Measurements from ENCODE around the gene SLC24A5. TPM values are rescaled to one million over a fixed set of nuclear protein-coding genes. Genes with fewer than 3 reads are reported as not detected.

The SLC24A5 gene
- total and polyA plus RNA-seq, 4 donors: not detected

DNA sequence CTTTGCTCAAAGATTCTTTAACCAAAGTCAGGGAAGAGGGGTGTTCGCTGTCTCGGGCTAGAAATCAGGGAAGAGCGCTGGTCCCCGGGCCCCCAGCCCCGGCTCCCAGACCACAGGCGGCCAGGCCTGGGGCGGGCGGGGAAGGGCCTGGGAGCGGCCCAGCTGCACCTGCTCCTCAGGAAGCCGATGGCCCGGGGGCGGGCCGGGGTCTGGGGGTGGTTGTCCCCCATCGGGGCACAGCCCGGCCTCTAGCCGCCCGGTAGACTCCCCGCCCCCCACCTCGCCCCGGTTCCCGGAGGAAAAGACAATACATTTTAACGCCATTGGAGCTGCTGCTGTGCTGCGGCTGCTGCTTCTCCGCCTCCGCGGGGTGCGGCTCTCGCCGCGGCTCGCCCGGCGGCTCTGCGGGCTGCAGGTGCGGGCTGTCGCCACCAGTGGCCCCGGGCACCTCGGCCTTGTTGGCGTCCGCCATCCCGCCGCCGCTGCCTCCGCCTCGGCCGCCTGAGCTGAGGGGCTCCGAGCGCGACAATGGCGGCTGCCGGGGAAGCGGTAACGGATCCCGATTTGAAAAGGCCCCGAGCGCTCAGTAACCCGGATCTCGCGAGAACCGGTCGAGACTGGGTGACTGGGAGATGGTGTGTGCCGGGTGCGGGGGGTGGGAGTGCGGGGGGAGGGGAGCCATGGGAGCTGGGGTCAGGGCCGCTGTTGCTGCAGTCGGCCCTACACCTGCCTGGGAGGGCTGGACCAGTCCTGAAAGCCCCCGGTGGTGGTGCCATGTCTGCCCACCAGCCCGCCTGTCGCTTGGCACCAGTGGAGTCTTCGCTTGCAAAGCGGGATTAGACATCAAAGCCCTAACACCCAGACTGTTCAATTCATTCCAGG lies 57.2 kb downstream of the SLC24A5 start, which contains the start of gene MYEF2 (continued):
- TF ChIP-seq, protein P1, sequence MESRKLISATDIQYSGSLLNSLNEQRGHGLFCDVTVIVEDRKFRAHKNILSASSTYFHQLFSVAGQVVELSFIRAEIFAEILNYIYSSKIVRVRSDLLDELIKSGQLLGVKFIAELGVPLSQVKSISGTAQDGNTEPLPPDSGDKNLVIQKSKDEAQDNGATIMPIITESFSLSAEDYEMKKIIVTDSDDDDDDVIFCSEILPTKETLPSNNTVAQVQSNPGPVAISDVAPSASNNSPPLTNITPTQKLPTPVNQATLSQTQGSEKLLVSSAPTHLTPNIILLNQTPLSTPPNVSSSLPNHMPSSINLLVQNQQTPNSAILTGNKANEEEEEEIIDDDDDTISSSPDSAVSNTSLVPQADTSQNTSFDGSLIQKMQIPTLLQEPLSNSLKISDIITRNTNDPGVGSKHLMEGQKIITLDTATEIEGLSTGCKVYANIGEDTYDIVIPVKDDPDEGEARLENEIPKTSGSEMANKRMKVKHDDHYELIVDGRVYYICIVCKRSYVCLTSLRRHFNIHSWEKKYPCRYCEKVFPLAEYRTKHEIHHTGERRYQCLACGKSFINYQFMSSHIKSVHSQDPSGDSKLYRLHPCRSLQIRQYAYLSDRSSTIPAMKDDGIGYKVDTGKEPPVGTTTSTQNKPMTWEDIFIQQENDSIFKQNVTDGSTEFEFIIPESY (IDR thresholded peaks at IDR 0.05): no peak
- no peak for TF ChIP-seq HNF4G (IDR thresholded peaks at IDR 0.05)
- no peak for TF ChIP-seq TAF1 (conservative IDR thresholded peaks at IDR 0.05)
- no peak for TF ChIP-seq JUND (IDR thresholded peaks at IDR 0.05)
- no peak for TF ChIP-seq SP1 (IDR thresholded peaks at IDR 0.05)
- no peak for TF ChIP-seq YY1 (IDR thresholded peaks at IDR 0.05)
- TF ChIP-seq FOXA1 (IDR thresholded peaks at IDR 0.05): no peak
- TF ChIP-seq RAD21 (IDR thresholded peaks at IDR 0.05): no peak

DNA sequence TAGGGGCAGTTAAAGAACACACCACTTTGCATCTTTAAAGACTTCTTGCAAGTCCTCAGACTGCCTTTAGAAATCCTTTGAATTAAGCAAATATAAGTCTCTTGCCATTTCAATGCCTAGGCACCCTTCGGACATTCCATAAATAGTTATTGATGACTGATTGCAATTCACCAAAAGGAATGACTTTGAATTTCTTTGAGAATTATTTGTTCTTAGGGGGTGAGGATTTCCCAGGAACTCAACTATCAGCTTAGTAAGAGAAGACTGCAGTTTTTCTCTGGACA lies 57.8 kb downstream of the SLC24A5 start:
- no peak for TF ChIP-seq NR2F2 (IDR thresholded peaks at IDR 0.05)
- TF ChIP-seq, protein P2, sequence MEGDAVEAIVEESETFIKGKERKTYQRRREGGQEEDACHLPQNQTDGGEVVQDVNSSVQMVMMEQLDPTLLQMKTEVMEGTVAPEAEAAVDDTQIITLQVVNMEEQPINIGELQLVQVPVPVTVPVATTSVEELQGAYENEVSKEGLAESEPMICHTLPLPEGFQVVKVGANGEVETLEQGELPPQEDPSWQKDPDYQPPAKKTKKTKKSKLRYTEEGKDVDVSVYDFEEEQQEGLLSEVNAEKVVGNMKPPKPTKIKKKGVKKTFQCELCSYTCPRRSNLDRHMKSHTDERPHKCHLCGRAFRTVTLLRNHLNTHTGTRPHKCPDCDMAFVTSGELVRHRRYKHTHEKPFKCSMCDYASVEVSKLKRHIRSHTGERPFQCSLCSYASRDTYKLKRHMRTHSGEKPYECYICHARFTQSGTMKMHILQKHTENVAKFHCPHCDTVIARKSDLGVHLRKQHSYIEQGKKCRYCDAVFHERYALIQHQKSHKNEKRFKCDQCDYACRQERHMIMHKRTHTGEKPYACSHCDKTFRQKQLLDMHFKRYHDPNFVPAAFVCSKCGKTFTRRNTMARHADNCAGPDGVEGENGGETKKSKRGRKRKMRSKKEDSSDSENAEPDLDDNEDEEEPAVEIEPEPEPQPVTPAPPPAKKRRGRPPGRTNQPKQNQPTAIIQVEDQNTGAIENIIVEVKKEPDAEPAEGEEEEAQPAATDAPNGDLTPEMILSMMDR (IDR thresholded peaks at IDR 0.05; ENCODE audit: low read depth, low read length, missing input control): no peak
- TF ChIP-seq, protein P3, sequence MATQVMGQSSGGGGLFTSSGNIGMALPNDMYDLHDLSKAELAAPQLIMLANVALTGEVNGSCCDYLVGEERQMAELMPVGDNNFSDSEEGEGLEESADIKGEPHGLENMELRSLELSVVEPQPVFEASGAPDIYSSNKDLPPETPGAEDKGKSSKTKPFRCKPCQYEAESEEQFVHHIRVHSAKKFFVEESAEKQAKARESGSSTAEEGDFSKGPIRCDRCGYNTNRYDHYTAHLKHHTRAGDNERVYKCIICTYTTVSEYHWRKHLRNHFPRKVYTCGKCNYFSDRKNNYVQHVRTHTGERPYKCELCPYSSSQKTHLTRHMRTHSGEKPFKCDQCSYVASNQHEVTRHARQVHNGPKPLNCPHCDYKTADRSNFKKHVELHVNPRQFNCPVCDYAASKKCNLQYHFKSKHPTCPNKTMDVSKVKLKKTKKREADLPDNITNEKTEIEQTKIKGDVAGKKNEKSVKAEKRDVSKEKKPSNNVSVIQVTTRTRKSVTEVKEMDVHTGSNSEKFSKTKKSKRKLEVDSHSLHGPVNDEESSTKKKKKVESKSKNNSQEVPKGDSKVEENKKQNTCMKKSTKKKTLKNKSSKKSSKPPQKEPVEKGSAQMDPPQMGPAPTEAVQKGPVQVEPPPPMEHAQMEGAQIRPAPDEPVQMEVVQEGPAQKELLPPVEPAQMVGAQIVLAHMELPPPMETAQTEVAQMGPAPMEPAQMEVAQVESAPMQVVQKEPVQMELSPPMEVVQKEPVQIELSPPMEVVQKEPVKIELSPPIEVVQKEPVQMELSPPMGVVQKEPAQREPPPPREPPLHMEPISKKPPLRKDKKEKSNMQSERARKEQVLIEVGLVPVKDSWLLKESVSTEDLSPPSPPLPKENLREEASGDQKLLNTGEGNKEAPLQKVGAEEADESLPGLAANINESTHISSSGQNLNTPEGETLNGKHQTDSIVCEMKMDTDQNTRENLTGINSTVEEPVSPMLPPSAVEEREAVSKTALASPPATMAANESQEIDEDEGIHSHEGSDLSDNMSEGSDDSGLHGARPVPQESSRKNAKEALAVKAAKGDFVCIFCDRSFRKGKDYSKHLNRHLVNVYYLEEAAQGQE (IDR thresholded peaks at IDR 0.05): no peak
- TF ChIP-seq EGR1 (IDR thresholded peaks at IDR 0.05; ENCODE audit: low read depth in 2 of 2): no peak
- no peak for TF ChIP-seq HNF4G (IDR thresholded peaks at IDR 0.05)
- Histone ChIP-seq H3K27ac (ENCODE audit: low read depth in 1 of 2, low read length in 2 of 2) (no peak overlapping the region), H3K9me3 (ENCODE audit: control insufficient read depth in 4 of 4, low read length in 3 of 4) (no peaks in the 10 kb centered on the region), H3K27me3 (ENCODE audit: control insufficient read depth in 4 of 4, insufficient read depth in 4 of 4, low read length in 3 of 4) (peaks cover 0 to 6% (median 1%) of the 10 kb centered on the region in 4 donors), H3K9ac (ENCODE audit: low read depth in 1 of 2, low read length in 2 of 2) (no peak overlapping the region), H3K36me3 (ENCODE audit: control insufficient read depth in 4 of 4, insufficient read depth in 3 of 4, low read depth in 1 of 4, low read length in 3 of 4) (no peaks in the 10 kb centered on the region), H3K4me3 (ENCODE audit: low read depth in 1 of 3, low read length in 3 of 3) (peak overlapping the region in 1 of 3 donors; percentile 54), H3K4me1 (ENCODE audit: control insufficient read depth in 4 of 4, insufficient read depth in 4 of 4, low read length in 3 of 4) (peaks cover 0 to 8% (median 0%) of the 10 kb centered on the region in 4 donors)
- DNase-seq (ENCODE audit: low spot score): no peak
- WGBS: 82% methylated on average over 1 of the region's 1 CpG

DNA sequence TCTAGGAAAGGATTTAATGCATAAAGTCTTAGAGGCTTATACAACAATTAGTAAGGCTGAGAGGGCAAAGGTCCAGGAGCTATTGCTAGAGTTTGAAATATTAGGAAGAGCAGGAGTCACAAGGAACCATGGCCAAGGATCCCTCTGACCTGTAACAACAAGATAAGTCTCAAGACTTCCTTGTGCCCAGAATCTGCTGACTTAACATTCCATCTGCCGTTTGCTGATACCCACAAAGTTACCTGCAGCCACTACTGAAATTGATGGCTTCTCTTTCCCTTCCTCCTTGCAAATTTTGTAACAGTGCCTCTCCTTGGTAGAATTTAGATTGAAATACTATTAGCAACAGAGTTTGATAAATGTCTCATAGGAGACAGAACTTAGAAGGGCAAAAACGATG lies 62.0 kb downstream of the SLC24A5 start:
- Histone ChIP-seq H3K4me1 (ENCODE audit: control insufficient read depth in 4 of 4, insufficient read depth in 4 of 4, low read length in 3 of 4) (peaks cover 0 to 6% (median 0%) of the 10 kb centered on the region in 4 donors), H3K27me3 (ENCODE audit: control insufficient read depth in 4 of 4, insufficient read depth in 4 of 4, low read length in 3 of 4) (peaks cover 0 to 2% (median 0%) of the 10 kb centered on the region in 4 donors), H3K9me3 (ENCODE audit: control insufficient read depth in 4 of 4, low read length in 3 of 4) (no peaks in the 10 kb centered on the region), H3K27ac (ENCODE audit: low read depth in 1 of 2, low read length in 2 of 2) (no peak overlapping the region), H3K4me3 (ENCODE audit: low read depth in 1 of 3, low read length in 3 of 3) (no peak overlapping the region), H3K36me3 (ENCODE audit: control insufficient read depth in 4 of 4, insufficient read depth in 3 of 4, low read depth in 1 of 4, low read length in 3 of 4) (no peaks in the 10 kb centered on the region), H3K9ac (ENCODE audit: low read depth in 1 of 2, low read length in 2 of 2) (no peak overlapping the region)
- WGBS: 43% methylated on average over 2 of the region's 2 CpGs
- TF ChIP-seq FOXA2 (IDR thresholded peaks at IDR 0.05) (no peak), YY1 (IDR thresholded peaks at IDR 0.05) (no peak), HNF4G (IDR thresholded peaks at IDR 0.05) (no peak), RAD21 (IDR thresholded peaks at IDR 0.05) (no peak), SP1 (IDR thresholded peaks at IDR 0.05) (no peak), GABPA (IDR thresholded peaks at IDR 0.05 in 1 of 2, conservative IDR thresholded peaks at IDR 0.05 in 1 of 2) (no peak)
- TF ChIP-seq, protein P2 (IDR thresholded peaks at IDR 0.05; ENCODE audit: low read depth, low read length, missing input control): no peak
- TF ChIP-seq, protein P3 (IDR thresholded peaks at IDR 0.05): no peak
- no peak for DNase-seq (ENCODE audit: low spot score)

All from liver (tissue), 9 donors.